PC-3 (cell line): ENCODE measurements around the gene SNAP47. TPM values are rescaled to one million over a fixed set of nuclear protein-coding genes. Genes with fewer than 3 reads are reported as not detected.

Experiments
- ATAC-seq: fragments of 200-7000 bp; cut with Tn5 transposase; 2 replicates; pipeline ENCODE4 v1.9.1; 2020; ENCODE audit warnings: mild to moderate bottlenecking, moderate library complexity
- BruUV-seq: library from RNA; stranded (reverse); fragments of 400-500 nt; replicated peaks from 2 replicates; lab custom pipeline; 2021; lab: Mats Ljungman, UMichigan
- CTCF ChIA-PET: fragments of 300-600 bp; sonication (Branson Sonifier 250); formaldehyde crosslinking; loops from one replicate; lab custom pipeline; 2022; ENCODE audit warnings: antibody characterized with exemption; lab: Charles Lee
- POLR2A ChIA-PET: fragments of 300-600 bp; sonication (Branson Sonifier 250); formaldehyde crosslinking; loops from one replicate; lab custom pipeline; 2022; ENCODE audit warnings: antibody characterized with exemption; ENCODE audit not compliant: unreplicated experiment; lab: Charles Lee
- DNase-seq: peaks from one replicate; pipeline ENCODE4 v3.0.0-alpha.2; 2015
- H2AFZ ChIP-seq: fragments of 300-600 bp; sonication (generic); 2 replicates; pipeline ENCODE4 v1.6.0; 2016; ENCODE audit warnings: antibody characterized with exemption, low read length
- H3F3A ChIP-seq: fragments of 300-600 bp; sonication (generic); one replicate; pipeline ENCODE4 v1.6.0; 2017; ENCODE audit warnings: antibody characterized with exemption, low read length, control low read depth, mild to moderate bottlenecking; ENCODE audit not compliant: unreplicated experiment
- H3K27ac ChIP-seq: fragments of 300-600 bp; sonication (generic); 2 replicates; pipeline ENCODE4 v1.5.1; 2016; ENCODE audit warnings: mild to moderate bottlenecking, low read length
- H3K27me3 ChIP-seq: fragments of 300-600 bp; sonication (generic); 2 replicates; pipeline ENCODE4 v1.6.1; 2016; ENCODE audit warnings: low read length, mixed read lengths
- H3K36me3 ChIP-seq: fragments of 300-600 bp; sonication (generic); 2 replicates; pipeline ENCODE4 v1.6.1; 2016; ENCODE audit warnings: low read depth, mixed run types, low read length, mixed read lengths
- H3K4me1 ChIP-seq: fragments of 300-600 bp; sonication (generic); 2 replicates; pipeline ENCODE4 v1.5.1; 2016; ENCODE audit warnings: low read length; ENCODE audit not compliant: insufficient read depth
- H3K4me2 ChIP-seq: fragments of 300-600 bp; sonication (generic); 2 replicates; pipeline ENCODE4 v1.6.0; 2016; ENCODE audit warnings: low read length
- H3K4me3 ChIP-seq: fragments of 300-600 bp; sonication (generic); 2 replicates; pipeline ENCODE4 v1.5.1; 2016; ENCODE audit warnings: mild to moderate bottlenecking, low read length, mixed read lengths
- H3K79me2 ChIP-seq: fragments of 300-600 bp; sonication (generic); 2 replicates; pipeline ENCODE4 v1.6.1; 2017; ENCODE audit warnings: low read length, mixed read lengths
- H3K9ac ChIP-seq: fragments of 300-600 bp; sonication (generic); 2 replicates; pipeline ENCODE4 v1.6.0; 2016; ENCODE audit warnings: mild to moderate bottlenecking, low read length
- H3K9me2 ChIP-seq: fragments of 300-600 bp; sonication (generic); replicated peaks from 2 replicates; pipeline ENCODE4 v1.6.1; 2016; ENCODE audit warnings: mixed run types, low read length, mixed read lengths
- H3K9me3 ChIP-seq: fragments of 300-600 bp; sonication (generic); 2 replicates; pipeline ENCODE4 v1.6.1; 2016; ENCODE audit warnings: low read length, mixed read lengths
- H4K20me1 ChIP-seq: fragments of 300-600 bp; sonication (generic); 2 replicates; pipeline ENCODE4 v1.6.1; 2016; ENCODE audit warnings: low read length, mixed read lengths
- CTCF ChIP-seq: fragments of 300-600 bp; sonication (generic); conservative IDR thresholded peaks from 2 replicates; pipeline ENCODE4 v1.5.1; 2017; ENCODE audit warnings: antibody characterized with exemption, low read depth, mild to moderate bottlenecking, low read length
- EZH2 ChIP-seq: fragments of 300-600 bp; sonication (generic); IDR thresholded peaks from one replicate; pipeline ENCODE4 v1.6.1; 2017; ENCODE audit warnings: antibody characterized with exemption, mild to moderate bottlenecking, low read length; ENCODE audit not compliant: unreplicated experiment
- EZH2phosphoT487 ChIP-seq: fragments of 300-600 bp; sonication (generic); IDR thresholded peaks from 2 replicates; pipeline ENCODE4 v1.6.1; 2018; ENCODE audit warnings: mild to moderate bottlenecking, antibody characterized with exemption, low read length, borderline replicate concordance
- intact Hi-C: fragments of 100-400 bp; cut with micrococcal nuclease; formaldehyde crosslinking; loops from 2 replicates; pipeline ENCODE4 v1.9.0; 2023
- total RNA-seq: library from RNA; depleted of rRNA; stranded (reverse); fragments of >200 nt; gene quantifications from 2 replicates; pipeline ENCODE4 v1.2.3, GENCODE V29; 2014

SNAP47 gene
- total RNA-seq, 1 experiment from 2014 or later = 123 TPM

- TF ChIP-seq EZH2 (no peak), CTCF (no peak), EZH2phosphoT487 (no peak)
- Histone ChIP-seq H3K79me2 (peaks cover 73% of the 10 kb centered on the region), H3K9me2 (no peaks in the 10 kb centered on the region), H3K4me1 (peaks cover 22% of the 10 kb centered on the region), H3K27ac (peak overlapping the region; percentile 22), H4K20me1 (0 out of 2 replicates have a peak, but pooled peaks cover 5% of the 10 kb centered on the region), H3K27me3 (no peaks in the 10 kb centered on the region), H3K9me3 (no peaks in the 10 kb centered on the region), H3F3A (no peaks in the 10 kb centered on the region), H3K9ac (peak overlapping the region; percentile 91), H3K36me3 (peaks cover 24% of the 10 kb centered on the region), H2AFZ (peak overlapping the region; percentile 87), H3K4me3 (peak overlapping the region; percentile 80), H3K4me2 (peak overlapping the region; percentile 86)
- ATAC-seq = peak; percentile 7
- ChIA-PET POLR2A (interaction anchor here (0.7 kb wide), 1 partner anchor 53 kb away, joined by 24 read pairs; no protein-coding TSS in a partner anchor), CTCF (no interaction called here)
- no TSS peak for BruUV-seq
- DNase-seq = no peak
- intact Hi-C loops = loop anchor here (2.0 kb wide), 2 partner anchors 24 to 54 kb away; no protein-coding TSS in a partner anchor
These were observed 734 bp upstream of the SNAP47 start for GRCh38 chr1:227734546-227734855.

GRCh38 chr1:227735539-227736285, 477 bp downstream of the SNAP47 start:
- H3K4me3 ChIP-seq = peak overlapping the region; percentile 80
- H3K9me2 ChIP-seq = no peaks in the 10 kb centered on the region
- H3K27me3 ChIP-seq = no peaks in the 10 kb centered on the region
- H3K9me3 ChIP-seq = no peaks in the 10 kb centered on the region
- H3K79me2 ChIP-seq = peaks cover 86% of the 10 kb centered on the region
- peak overlapping the region; percentile 87 for H2AFZ ChIP-seq
- ATAC-seq (no peak; the same call in 1 of the 2 replicates), DNase-seq (no peak)
- BruUV-seq = no TSS peak
- peaks cover 25% of the 10 kb centered on the region for H3K36me3 ChIP-seq
- CTCF ChIA-PET = no interaction called here
- intact Hi-C loops = loop anchor here (2.0 kb wide), 2 partner anchors 23 to 53 kb away; no protein-coding TSS in a partner anchor
- no peak overlapping the region for H3K27ac ChIP-seq
- TF ChIP-seq EZH2phosphoT487 (no peak), CTCF (no peak), EZH2 (no peak)
- H3K4me2 ChIP-seq = peak overlapping the region; percentile 86
- POLR2A ChIA-PET = no interaction called here
- peak overlapping the region; percentile 91 for H3K9ac ChIP-seq
- H3K4me1 ChIP-seq = peaks cover 22% of the 10 kb centered on the region
- H3F3A ChIP-seq = no peaks in the 10 kb centered on the region
- peaks cover 12% of the 10 kb centered on the region; the same call in 1 of the 2 replicates for H4K20me1 ChIP-seq
